ENCODE results near the gene OSBPL5. TPM values are rescaled to one million over a fixed set of nuclear protein-coding genes. Genes with fewer than 3 reads are reported as not detected.
A peak's percentile ranks its signal among the peaks of the same experiment; 100 is the strongest.

Gene OSBPL5, protein sequence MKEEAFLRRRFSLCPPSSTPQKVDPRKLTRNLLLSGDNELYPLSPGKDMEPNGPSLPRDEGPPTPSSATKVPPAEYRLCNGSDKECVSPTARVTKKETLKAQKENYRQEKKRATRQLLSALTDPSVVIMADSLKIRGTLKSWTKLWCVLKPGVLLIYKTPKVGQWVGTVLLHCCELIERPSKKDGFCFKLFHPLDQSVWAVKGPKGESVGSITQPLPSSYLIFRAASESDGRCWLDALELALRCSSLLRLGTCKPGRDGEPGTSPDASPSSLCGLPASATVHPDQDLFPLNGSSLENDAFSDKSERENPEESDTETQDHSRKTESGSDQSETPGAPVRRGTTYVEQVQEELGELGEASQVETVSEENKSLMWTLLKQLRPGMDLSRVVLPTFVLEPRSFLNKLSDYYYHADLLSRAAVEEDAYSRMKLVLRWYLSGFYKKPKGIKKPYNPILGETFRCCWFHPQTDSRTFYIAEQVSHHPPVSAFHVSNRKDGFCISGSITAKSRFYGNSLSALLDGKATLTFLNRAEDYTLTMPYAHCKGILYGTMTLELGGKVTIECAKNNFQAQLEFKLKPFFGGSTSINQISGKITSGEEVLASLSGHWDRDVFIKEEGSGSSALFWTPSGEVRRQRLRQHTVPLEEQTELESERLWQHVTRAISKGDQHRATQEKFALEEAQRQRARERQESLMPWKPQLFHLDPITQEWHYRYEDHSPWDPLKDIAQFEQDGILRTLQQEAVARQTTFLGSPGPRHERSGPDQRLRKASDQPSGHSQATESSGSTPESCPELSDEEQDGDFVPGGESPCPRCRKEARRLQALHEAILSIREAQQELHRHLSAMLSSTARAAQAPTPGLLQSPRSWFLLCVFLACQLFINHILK
- total RNA-seq (ENCODE audit: unreplicated experiment), result 115 TPM
- long read RNA-seq, partial matches to known transcripts, result 3 of 8 reads
- long read RNA-seq, other reads (novel, unspliced or antisense), result 5 of 8 reads

GRCh38 chr11:3165152-3165705 is at the start of gene OSBPL5:
Gene OSBPL5 (minus strand): TSS chr11:3165310. CDS start chr11:3129148, 36,162 bp downstream.
- H3K27me3 Mint-ChIP-seq (ENCODE audit: unreplicated experiment), result peaks cover 21% of the 10 kb centered on the region
- H3K4me3 Mint-ChIP-seq (ENCODE audit: unreplicated experiment), result peak within 1 kb of the TSS; percentile 91

DNA sequence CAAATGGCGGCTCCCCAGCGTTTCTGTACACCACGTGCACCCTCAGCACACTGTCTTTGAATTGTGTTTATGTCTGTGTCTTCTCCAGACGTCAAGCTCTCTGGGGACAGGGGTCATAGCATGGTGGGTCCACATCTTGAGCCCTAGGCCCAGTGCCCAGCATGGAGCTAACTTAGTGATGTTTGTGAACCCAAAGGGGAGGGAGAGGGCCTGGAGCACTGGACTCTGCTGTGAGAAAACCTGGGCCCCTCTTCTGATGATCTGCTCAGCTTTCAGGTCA is 49.2 kb upstream of the OSBPL5 start:
- H3K4me1 Mint-ChIP-seq (ENCODE audit: low read depth, unreplicated experiment), result peaks cover 13% of the 10 kb centered on the region
- no peak for DNase-seq
- peaks cover 14% of the 10 kb centered on the region for H3K36me3 Mint-ChIP-seq (ENCODE audit: unreplicated experiment)

More at GRCh38 chr11:3165152-3165705, at the start of gene OSBPL5:
- H3K9me3 Mint-ChIP-seq (ENCODE audit: unreplicated experiment), result peaks cover 14% of the 10 kb centered on the region
- peak within 1 kb of the TSS; percentile 96 for H3K27ac Mint-ChIP-seq (ENCODE audit: unreplicated experiment)
- H3K36me3 Mint-ChIP-seq (ENCODE audit: unreplicated experiment), result no peaks in the 10 kb centered on the region
- peak; percentile 85 for DNase-seq
- H3K4me1 Mint-ChIP-seq (ENCODE audit: low read depth, unreplicated experiment), result peaks cover 40% of the 10 kb centered on the region
- TF ChIP-seq CTCF (IDR thresholded peaks at IDR 0.05; ENCODE audit: partially characterized antibody, unreplicated experiment), result no peak

DNA sequence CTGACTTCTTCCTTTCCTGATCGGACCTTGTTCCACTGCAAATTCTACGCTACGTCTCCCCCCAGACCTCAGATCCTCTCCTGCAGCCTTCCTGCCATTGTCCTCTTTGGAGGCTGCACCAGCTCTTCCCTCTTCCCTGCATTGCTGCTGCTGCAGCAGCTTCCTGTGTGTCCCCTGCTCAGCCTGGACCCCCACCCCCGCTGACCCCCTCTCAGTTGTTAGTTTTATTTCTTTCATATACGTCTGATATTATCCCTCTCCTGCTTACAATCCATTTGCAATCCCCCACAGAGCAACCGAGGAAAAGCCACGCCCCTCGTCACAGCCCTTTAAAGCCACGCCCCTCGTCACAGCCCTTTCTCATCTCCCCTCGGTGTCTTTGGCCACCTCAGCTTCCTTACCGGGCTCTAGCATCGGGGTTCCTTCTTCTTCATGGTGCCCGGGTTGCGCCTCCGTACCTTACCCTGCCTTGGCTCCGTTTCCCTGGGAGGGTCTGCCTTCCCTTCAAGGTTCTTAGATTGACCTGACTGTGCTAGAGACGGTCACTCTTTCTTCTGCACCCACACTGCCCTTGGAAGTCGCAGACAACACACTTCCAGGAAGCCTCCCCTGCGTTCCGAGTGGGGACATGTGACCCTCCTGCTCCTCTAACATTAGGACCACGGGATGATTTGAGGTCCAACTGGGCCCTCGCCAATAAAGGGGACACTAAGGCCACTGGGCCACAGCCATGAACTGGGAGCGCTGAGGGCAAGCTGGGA is 48.7 kb upstream of the OSBPL5 start:
- Mint-ChIP-seq H3K4me3 (ENCODE audit: unreplicated experiment) (no peak overlapping the region), H3K36me3 (ENCODE audit: unreplicated experiment) (peaks cover 14% of the 10 kb centered on the region), H3K4me1 (ENCODE audit: low read depth, unreplicated experiment) (peaks cover 13% of the 10 kb centered on the region), H3K27ac (ENCODE audit: unreplicated experiment) (no peak overlapping the region), H3K9me3 (ENCODE audit: unreplicated experiment) (peaks cover 2% of the 10 kb centered on the region), H3K27me3 (ENCODE audit: unreplicated experiment) (peaks cover 7% of the 10 kb centered on the region)
- no peak for TF ChIP-seq CTCF (IDR thresholded peaks at IDR 0.05; ENCODE audit: partially characterized antibody, unreplicated experiment)
- DNase-seq, result peak; percentile 11

More for the DNA sequence above, 49.2 kb upstream of the OSBPL5 start:
- H3K27ac Mint-ChIP-seq (ENCODE audit: unreplicated experiment), result no peak overlapping the region
- H3K27me3 Mint-ChIP-seq (ENCODE audit: unreplicated experiment), result peaks cover 7% of the 10 kb centered on the region
- no peak for TF ChIP-seq CTCF (IDR thresholded peaks at IDR 0.05; ENCODE audit: partially characterized antibody, unreplicated experiment)
- no peak overlapping the region for H3K4me3 Mint-ChIP-seq (ENCODE audit: unreplicated experiment)
- H3K9me3 Mint-ChIP-seq (ENCODE audit: unreplicated experiment), result peaks cover 2% of the 10 kb centered on the region

DNA sequence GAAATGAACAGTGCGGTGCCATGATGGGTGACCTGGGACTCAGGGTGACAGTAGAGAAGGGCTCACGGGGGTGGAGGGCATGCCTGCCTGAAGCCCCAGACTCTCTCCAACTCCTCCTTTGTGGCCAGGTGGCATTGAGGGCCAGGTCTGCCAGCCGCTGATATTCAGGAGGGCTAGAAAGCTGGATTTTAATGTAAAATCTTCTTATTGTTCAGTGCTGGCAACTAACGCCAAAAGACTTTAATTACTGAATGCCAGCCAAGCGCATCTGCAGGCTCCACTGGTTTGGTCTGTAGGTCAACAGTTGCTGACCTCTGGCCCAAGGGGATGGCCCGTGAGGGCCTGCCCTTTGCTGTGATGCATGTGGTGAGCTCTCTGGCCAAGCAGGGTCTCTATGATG is 43.2 kb upstream of the OSBPL5 start:
- no peak overlapping the region for H3K27ac Mint-ChIP-seq (ENCODE audit: unreplicated experiment)
- H3K9me3 Mint-ChIP-seq (ENCODE audit: unreplicated experiment), result no peaks in the 10 kb centered on the region
- peaks cover 13% of the 10 kb centered on the region for H3K4me1 Mint-ChIP-seq (ENCODE audit: low read depth, unreplicated experiment)

More for the DNA sequence above, 43.2 kb upstream of the OSBPL5 start:
- Mint-ChIP-seq H3K36me3 (ENCODE audit: unreplicated experiment) (peaks cover 14% of the 10 kb centered on the region), H3K4me3 (ENCODE audit: unreplicated experiment) (no peak overlapping the region), H3K27me3 (ENCODE audit: unreplicated experiment) (peaks cover 2% of the 10 kb centered on the region)
- no peak for TF ChIP-seq CTCF (IDR thresholded peaks at IDR 0.05; ENCODE audit: partially characterized antibody, unreplicated experiment)
- DNase-seq, result peak; percentile 8
